ENCODE results near the gene ARMC9.

GRCh38 chr2:231379266-231380215 lies 181.1 kb downstream of the ARMC9 start:
- TF ChIP-seq CTCF (conservative IDR thresholded peaks at IDR 0.05; ENCODE audit: low read depth, low read length) (no peak), EZH2 (IDR thresholded peaks at IDR 0.05; ENCODE audit: low read length, unreplicated experiment) (no peak), EZH2phosphoT487 (IDR thresholded peaks at IDR 0.05; ENCODE audit: borderline replicate concordance, low read length) (no peak)

Data from PC-3 (cell line).